ENCODE measurements around the gene TTC17. TPM values are rescaled to one million over a fixed set of nuclear protein-coding genes. Genes with fewer than 3 reads are reported as not detected.

The TTC17 gene
- total and polyA plus RNA-seq, 2 of the 4 experiments (the other 2 are of a cell fraction): 56.3 to 61.3 TPM

GRCh38 chr11:43537833-43538615, 179.3 kb downstream of the TTC17 start:
- ChIA-PET POLR2A (ENCODE audit: unreplicated experiment) (no interaction called here), CTCF (no interaction called here)
- in situ Hi-C loops (cut with MboI; ENCODE audit: low sequenced_read_pairs) (no loop called here), intact Hi-C loops (cut with micrococcal nuclease) (no loop called here), dilution Hi-C loops (cut with HindIII; ENCODE audit: low sequenced_read_pairs, unreplicated experiment) (no loop called here)
- H3K56ac ChIP-seq (ENCODE audit: extremely low read depth, insufficient read depth, low read length): no peak overlapping the region
- no peak overlapping the region for H3K18ac ChIP-seq (ENCODE audit: low read depth, low read length)
- H4K5ac ChIP-seq (ENCODE audit: low read depth, low read length): no peak overlapping the region
- peaks cover 9% of the 10 kb centered on the region; the same call in 1 of the 2 replicates for H3K27me3 ChIP-seq (ENCODE audit: control insufficient read depth, insufficient read depth, low read length)
- H3K4me1 ChIP-seq (ENCODE audit: control insufficient read depth, insufficient read depth, low read length): no peaks in the 10 kb centered on the region
- no peaks in the 10 kb centered on the region for H3K9me1 ChIP-seq (ENCODE audit: insufficient read depth, low read length)
- H2BK15ac ChIP-seq (ENCODE audit: low read depth, low read length): no peak overlapping the region
- H3K14ac ChIP-seq (replicated peaks; ENCODE audit: low read depth, low read length): no peak overlapping the region
- no peaks in the 10 kb centered on the region for H3K9me3 ChIP-seq (ENCODE audit: control insufficient read depth, insufficient read depth, low read length)
- no peaks in the 10 kb centered on the region for H3K79me1 ChIP-seq (ENCODE audit: low read depth in 1 of 2, low read length in 2 of 2)
- H3K36me3 ChIP-seq (ENCODE audit: control insufficient read depth, insufficient read depth, low read length): no peaks in the 10 kb centered on the region
- H4K8ac ChIP-seq (ENCODE audit: low read depth in 2 of 2, low read length in 2 of 2): no peak overlapping the region
- no TSS peak for BruUV-seq (replicated peaks)
- no peak overlapping the region for H2BK120ac ChIP-seq (ENCODE audit: low read depth, low read length)
- no peak overlapping the region for H2AK5ac ChIP-seq (ENCODE audit: low read depth, low read length)
- H2BK20ac ChIP-seq (ENCODE audit: low read depth, low read length): no peak overlapping the region
- H3K27ac ChIP-seq (ENCODE audit: insufficient read depth, low read length): no peak overlapping the region
- H2AK9ac ChIP-seq (replicated peaks; ENCODE audit: low read depth, low read length, poor library complexity): no peak overlapping the region
- no peak overlapping the region for H3K4ac ChIP-seq (ENCODE audit: low read depth, low read length)
- no peak overlapping the region for H2AFZ ChIP-seq (replicated peaks; ENCODE audit: low read length, poor library complexity)
- no peak overlapping the region for H3K4me2 ChIP-seq (ENCODE audit: low read depth, low read length)
- DNase-seq: no peak
- no peak overlapping the region for H2BK5ac ChIP-seq (ENCODE audit: low read depth, low read length, poor library complexity, severe bottlenecking)
- ATAC-seq (ENCODE audit: low read depth): no peak
- no peaks in the 10 kb centered on the region for H4K20me1 ChIP-seq (ENCODE audit: insufficient read depth, low read length)
- no peak overlapping the region for H3K9ac ChIP-seq (ENCODE audit: low read depth, low read length)
- no peak overlapping the region for H3K23ac ChIP-seq (ENCODE audit: low read depth, low read length)
- H3K4me3 ChIP-seq (ENCODE audit: insufficient read depth, low read depth, low read length): no peak overlapping the region
- WGBS, 2 experiments (ENCODE audit: extremely low coverage in 2 of 2, insufficient read length in 1 of 2): no CpG with 5 or more reads among the region's 14 CpGs
- no peak overlapping the region for H4K91ac ChIP-seq (ENCODE audit: insufficient read depth, low read depth, low read length)
- TF ChIP-seq BHLHE40 (IDR thresholded peaks at IDR 0.05; ENCODE audit: low read depth, low read length): no peak
- no peak for TF ChIP-seq MXI1 (IDR thresholded peaks at IDR 0.05; ENCODE audit: borderline replicate concordance, low read depth, low read length)
- TF ChIP-seq POLR2A (IDR thresholded peaks at IDR 0.05; ENCODE audit: low read depth, low read length): no peak
- no peak for TF ChIP-seq RAD21 (IDR thresholded peaks at IDR 0.05; ENCODE audit: low read length)
- TF ChIP-seq RFX5 (IDR thresholded peaks at IDR 0.05; ENCODE audit: low read depth, low read length): no peak
- TF ChIP-seq, protein P1, sequence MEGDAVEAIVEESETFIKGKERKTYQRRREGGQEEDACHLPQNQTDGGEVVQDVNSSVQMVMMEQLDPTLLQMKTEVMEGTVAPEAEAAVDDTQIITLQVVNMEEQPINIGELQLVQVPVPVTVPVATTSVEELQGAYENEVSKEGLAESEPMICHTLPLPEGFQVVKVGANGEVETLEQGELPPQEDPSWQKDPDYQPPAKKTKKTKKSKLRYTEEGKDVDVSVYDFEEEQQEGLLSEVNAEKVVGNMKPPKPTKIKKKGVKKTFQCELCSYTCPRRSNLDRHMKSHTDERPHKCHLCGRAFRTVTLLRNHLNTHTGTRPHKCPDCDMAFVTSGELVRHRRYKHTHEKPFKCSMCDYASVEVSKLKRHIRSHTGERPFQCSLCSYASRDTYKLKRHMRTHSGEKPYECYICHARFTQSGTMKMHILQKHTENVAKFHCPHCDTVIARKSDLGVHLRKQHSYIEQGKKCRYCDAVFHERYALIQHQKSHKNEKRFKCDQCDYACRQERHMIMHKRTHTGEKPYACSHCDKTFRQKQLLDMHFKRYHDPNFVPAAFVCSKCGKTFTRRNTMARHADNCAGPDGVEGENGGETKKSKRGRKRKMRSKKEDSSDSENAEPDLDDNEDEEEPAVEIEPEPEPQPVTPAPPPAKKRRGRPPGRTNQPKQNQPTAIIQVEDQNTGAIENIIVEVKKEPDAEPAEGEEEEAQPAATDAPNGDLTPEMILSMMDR (conservative IDR thresholded peaks at IDR 0.05; ENCODE audit: low read depth, low read length): no peak
- no peak for TF ChIP-seq NFE2L2 (IDR thresholded peaks at IDR 0.05; ENCODE audit: low read depth, low read length)
- TF ChIP-seq SMC3 (IDR thresholded peaks at IDR 0.05; ENCODE audit: low read depth, low read length): no peak
- TF ChIP-seq, protein P2, sequence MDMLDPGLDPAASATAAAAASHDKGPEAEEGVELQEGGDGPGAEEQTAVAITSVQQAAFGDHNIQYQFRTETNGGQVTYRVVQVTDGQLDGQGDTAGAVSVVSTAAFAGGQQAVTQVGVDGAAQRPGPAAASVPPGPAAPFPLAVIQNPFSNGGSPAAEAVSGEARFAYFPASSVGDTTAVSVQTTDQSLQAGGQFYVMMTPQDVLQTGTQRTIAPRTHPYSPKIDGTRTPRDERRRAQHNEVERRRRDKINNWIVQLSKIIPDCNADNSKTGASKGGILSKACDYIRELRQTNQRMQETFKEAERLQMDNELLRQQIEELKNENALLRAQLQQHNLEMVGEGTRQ (IDR thresholded peaks at IDR 0.05; ENCODE audit: low read depth, low read length): no peak
- no peak for TF ChIP-seq CEBPB (IDR thresholded peaks at IDR 0.05; ENCODE audit: low read depth, low read length)
- no peak for TF ChIP-seq FOS (IDR thresholded peaks at IDR 0.05; ENCODE audit: low read depth, low read length)
- no peak for TF ChIP-seq RCOR1 (IDR thresholded peaks at IDR 0.05; ENCODE audit: insufficient replicate concordance, low read length)
- no peak for TF ChIP-seq ELK1 (IDR thresholded peaks at IDR 0.05; ENCODE audit: borderline replicate concordance, low read depth, low read length)
- no peak for TF ChIP-seq CHD1 (IDR thresholded peaks at IDR 0.05; ENCODE audit: low read depth, low read length)
